CD4-positive, alpha-beta T cell treated with Interleukin-10 for 1 hour (primary cell): ENCODE measurements around the gene DLG2.

Experiments used
- DNase-seq: peaks from one replicate; pipeline ENCODE4 v3.0.0-alpha.2; 2020

The DLG2 gene

DNA sequence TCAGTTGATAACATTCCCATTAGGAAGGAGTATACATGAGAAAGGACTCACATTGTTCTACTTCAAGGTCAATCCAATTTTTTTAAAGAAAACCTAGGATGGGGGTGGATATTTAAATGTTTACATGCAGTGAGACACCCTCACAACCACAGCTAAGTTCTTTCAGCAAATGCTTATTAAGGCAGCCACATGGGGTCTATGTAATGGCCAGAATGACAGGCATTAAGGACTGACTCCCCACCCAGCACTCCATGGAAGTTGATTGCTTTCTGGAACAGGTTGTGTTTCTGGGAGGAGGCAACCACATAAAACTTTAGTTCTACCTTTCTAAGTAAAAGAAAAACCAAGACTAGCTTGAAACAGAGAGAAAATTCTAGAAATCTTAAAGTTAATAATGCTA lies 1678.9 kb downstream of the DLG2 start:
- no peak for DNase-seq

DNA sequence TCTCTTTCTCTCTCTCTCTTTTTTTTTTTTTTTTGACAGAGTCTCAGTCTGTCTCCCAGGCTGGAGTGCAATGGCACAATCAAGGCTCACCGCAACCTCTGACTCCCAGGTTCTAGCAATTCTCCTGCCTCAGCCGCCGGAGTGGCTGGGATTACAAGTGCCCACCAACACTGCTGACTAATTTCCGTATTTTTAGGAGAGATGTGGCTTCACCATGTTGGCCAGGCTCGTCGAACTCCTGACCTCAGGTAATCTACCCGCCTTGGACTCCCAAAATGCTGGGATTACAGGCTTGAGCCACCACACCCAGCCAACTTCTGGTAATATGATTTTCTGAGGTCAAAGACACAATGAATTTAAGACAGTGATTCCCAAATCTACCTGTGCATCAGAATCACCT lies 1681.2 kb downstream of the DLG2 start:
- DNase-seq: no peak

DNA sequence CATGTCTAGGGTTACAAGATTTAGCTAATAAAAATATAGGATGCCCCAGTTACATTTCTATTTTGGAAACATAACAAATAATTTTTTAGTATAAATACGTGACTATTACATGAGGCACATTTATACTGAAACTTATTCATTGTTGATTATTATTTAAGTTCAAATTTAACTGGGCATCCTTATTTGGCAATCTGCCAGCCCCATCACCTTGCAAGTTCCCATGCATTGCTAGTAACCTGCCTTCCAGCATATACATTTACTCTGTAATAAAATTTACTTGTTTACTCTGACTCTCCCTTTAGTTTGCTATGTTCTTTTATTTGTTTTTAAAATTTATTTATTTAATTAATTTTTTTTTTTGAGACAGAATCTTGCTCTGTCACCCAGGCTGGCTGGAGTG lies 1686.1 kb downstream of the DLG2 start:
- no peak for DNase-seq

DNA sequence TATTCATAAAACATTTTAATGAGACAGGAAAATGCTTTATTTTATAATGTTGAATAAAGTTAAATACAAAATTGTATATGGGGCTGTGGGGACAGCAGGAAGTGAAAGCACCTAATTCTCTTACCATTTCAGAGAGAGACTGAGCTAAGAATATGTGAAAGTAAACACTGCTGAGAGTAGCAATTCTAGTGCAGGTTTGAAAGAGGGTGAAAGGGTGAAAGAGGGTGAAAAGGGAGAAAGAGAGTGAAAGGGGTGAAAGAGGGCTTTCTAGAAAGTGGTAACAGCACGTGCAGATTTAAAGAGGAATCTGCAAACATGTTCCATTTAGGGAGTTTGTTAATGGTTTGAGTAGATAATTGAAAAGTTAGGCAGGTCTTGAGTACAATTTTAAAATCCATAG lies 1689.0 kb downstream of the DLG2 start:
- DNase-seq: no peak

DNA sequence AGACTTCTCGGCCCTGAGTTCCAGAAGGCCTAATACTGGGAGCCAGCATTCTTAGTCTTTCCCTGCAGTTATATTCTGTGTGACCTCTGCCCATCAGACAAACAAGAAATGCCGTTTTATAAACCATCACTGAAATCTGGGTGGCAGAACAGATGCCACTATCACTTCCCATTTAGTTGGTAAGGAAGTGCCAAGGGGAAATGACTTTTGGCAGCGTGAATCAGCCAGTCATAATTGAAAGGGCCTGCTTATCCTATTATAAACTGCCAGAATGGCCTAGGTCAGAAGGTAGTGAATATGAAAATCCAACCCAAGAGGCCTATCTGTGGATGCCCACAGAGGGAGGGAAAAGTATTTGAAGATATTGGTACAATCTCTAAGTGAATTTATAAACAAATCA lies 1694.1 kb downstream of the DLG2 start:
- DNase-seq: no peak

DNA sequence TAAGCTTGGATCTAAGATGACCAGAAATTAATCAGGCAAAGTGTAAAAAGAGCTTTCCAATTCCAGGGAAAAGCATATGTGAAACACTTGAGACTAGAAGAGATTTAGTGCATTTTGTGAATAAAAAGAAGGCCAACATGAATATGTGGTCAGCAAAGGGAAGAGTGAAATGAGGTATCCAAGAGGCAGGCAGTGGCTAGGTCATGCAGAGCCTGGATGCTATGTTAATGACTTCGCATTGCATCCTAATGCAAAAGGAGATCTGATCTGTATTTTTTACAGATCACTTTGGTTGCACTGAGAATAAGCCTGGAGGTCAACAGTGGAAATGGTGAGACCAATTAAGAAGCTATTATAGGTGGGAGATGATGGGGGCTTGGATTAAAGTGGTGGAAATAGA lies 1699.7 kb downstream of the DLG2 start:
- DNase-seq: no peak

DNA sequence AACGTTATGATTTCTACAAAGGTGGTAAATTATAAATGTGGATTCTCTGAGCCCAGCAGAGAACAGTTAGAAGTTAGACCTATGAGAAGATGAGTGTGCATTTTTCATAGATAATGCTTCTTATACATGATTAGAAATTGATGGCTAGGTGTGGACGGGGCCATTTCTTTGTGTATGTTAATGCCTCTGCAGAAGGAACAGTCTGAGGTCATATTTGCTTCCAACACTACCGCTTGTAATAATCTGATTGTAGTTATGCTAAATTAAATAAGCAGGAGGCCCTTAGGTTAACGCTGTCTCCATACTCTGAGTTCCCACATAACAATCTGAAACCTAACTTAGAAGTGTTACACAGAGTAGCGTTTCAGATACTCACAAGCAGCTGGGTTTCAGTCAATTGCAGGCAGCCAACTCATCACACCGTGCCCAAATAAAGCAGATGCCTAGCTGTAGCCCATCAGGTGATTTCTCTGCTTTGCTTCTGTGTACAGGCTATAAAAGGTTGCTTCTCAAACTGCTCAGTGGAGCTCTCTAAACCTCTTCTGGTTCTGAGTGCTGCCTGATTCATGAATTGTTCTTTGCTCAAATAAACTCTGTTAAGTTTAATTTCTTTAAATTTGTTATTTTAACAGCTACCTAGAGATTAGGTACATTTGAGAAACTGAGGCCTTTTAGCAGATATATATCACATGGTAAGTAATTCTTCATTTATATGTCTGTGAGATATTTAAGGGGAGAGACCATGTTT lies 1702.2 kb downstream of the DLG2 start:
- DNase-seq: no peak

DNA sequence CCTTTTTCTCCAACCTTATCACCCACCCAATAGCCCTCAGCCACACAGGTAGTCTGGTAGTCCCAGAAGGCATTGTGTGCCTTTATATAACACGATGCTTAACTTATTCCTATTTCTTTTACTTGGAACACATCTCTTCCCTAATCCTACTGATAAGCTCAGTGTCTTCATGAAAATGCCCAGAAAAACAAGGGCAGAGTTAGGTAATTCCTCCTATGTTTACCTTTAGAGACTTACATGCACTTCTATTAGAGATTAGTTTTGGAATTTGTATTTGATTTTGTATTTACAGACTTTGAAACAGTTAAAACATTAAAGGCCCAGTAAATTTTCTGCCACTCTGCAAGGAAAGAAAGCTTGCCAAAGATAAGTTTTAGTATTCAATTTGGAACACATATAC lies 1703.2 kb downstream of the DLG2 start:
- DNase-seq: no peak

DNA sequence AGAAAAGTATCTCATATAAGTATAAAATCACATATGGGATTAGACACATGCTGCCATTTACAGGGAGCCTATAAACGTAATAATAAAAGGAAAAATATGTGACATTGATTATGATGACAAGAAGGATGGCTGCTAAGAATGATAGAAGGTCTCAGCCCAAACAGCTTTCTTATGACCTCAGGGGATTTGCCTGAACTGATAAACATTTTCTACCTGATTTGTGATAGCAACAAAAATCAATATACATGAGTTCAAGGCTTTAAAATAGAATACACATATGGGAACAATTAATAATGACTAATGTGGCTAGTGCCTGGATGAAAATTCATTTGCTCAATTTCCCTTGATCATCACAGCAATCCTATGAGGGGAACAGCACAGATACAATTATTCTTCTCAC lies 1704.2 kb downstream of the DLG2 start:
- no peak for DNase-seq

DNA sequence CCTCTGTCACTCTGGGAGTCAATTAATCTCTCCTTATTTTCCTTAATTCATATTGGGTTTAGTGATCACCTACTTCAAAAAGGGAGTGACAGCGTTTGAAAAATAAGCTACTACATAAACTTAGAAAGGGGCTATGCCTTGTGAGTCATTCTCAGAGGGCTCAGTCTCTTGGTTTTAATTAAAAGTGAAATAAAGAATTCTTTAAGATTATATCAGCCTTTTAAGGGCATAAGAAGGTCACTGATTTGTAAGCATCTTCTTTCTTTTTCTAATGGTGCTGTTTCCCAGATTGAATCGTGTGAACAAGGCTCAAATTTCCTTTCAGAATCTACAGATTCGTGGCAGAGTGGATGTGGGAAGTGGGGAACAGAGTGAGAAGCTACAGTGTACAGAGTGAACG lies 1704.8 kb downstream of the DLG2 start:
- DNase-seq: no peak

DNA sequence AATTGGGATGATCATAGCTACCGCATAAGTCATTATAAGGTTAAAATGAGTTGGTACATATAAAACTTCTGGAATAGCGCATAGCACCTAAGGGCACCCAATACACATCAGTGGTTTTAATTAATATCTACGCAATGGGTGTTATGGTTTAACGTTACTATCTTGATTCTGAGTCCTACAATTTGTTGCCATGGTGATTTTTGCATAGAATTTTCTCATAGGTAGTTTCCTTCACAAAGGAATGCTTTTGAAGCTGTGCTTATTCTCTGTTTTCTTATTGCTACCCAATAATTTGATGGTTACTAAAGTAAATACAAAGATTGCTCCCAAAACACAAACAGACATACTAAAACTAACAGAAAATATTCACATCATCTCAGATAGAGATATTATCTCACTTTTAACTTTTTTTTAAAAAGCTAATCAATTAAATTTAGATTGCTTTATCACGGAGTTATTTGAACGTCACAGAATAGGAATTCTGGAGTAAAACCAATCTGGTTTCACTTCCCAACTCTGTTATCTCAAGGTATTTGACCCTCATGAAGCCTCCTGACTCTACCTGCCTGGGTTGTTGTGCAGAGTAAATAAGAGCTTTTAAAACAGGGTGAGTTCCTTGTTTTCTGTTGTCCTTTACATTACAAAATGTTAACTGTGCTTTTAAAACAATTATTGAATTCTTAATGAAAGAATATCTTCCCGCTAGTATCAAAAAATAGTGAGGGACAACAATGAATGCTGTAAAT lies 1705.5 kb downstream of the DLG2 start:
- DNase-seq: no peak

DNA sequence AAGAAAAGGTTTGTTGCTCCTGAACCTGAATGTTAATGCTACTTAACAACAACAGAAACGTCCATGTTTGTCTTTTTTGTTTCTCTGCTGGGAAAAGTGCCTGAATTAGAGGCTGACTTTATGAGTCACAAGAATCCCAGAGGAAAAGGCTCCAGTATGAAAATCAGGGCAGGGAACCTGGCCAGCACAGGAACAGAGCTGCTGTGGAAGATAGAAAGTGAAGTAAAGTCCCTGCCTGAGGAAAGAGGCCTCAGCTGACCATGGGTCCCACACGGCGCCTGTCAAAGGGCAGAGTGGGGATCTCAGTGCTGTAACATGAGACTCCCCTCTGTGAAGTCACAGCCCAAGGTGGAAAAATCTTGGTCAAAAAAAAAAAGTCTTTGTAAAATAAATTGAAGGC lies 1708.7 kb downstream of the DLG2 start:
- DNase-seq: no peak

DNA sequence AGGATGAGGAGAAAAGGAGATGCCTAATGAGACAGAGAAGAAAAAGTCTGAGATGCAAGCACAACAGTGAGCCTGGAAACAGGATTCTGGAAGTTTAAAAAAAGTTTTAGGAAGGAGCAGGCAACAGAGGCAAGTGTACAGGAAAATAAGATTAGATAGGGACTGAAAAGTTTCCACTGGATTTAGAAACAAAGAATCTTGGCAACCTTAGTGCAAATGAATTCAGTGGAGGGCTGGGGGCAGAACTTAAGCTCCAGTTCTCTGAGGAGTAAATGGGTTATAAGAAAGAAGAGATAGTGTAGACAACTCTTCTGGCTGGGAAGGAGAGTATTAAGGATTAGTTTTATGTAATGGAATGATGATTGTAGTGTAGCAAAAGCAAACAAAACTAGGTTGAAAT lies 1712.1 kb downstream of the DLG2 start:
- no peak for DNase-seq

DNA sequence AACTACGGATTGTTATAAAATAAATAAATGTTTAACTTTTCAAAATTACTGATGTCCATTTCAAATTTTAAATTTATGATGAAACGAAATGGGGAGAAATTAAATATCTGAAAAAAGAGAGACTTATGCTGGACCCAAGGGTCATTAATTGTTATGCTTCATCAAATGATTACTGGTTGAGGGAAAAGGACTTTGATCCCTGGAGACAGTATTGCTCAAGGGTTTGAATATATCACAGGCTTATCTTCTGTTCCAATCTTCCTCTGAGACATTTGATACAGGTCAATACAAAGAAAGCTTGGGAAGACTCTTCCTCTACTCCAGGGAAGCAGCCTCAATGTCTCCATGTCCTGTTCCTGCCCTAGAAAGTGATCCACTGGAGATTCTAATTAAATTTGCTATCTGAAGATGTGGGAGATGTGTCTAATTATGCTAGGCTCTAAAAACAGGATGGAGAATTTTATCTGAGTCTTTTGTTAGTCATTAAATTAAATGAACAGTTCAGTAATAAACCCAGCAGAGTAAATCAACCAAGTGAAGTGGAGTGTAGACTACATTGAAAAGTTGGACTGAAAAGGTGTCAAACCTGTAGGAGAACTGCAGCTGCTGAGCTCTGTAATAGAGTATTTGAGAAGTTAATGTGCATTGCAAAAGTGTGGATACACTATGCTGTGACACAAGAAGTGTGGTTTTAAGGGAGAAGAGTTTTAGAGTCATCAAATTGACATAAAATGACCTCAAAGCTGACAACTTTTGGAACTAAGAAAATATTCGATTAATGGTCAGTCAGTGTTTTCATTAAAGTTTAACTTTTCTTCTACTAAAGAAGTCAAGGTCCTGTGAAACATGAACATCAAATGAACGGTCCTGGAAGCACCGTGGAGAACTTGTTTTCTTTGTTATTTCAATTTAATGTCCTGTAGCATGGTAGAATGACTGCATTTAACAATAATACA lies 1717.3 kb downstream of the DLG2 start:
- no peak for DNase-seq

DNA sequence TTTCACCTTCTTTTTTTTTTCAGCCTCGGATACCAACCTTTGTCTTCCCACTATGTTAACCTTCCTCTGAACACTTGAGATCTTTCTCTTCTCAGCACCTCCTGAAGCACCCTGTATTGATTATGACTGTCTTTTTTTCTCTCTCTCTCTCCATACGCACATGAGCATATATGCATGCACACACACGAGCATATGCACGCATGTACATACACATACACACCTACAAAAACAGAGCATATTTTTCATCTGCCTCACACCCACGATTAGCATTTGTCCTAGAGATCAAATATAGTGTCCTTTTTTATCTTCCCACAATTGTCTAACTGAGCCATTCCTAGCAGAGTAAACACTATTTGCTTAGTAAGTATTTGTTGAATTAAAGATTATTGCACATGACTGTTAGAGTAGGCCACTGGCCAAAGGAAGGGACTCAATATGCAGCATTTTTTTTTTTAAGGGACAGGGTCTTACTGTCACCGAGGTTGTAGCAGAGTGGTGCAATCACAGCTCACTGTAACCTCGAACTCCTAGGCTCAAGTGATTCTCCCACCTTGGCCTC lies 1718.8 kb downstream of the DLG2 start:
- DNase-seq: no peak

DNA sequence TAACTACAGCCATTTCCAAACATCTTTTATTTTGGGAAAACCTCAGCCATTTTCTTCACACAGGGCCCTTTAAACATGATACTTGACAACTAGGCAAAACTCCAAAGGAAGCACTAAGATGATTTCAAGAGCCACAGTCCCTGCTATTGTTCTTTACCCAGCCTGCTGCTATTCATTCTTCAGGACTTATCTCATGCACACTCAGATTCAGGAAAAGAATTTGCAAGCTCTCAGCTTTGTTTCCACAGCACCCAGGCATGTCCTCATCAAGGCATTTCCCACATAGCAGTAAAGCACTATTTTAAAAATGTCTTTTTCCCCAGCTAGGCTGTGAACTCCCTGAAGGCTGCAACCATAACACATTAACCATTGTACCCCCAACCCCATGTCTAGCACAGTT lies 1731.6 kb downstream of the DLG2 start:
- DNase-seq: no peak

DNA sequence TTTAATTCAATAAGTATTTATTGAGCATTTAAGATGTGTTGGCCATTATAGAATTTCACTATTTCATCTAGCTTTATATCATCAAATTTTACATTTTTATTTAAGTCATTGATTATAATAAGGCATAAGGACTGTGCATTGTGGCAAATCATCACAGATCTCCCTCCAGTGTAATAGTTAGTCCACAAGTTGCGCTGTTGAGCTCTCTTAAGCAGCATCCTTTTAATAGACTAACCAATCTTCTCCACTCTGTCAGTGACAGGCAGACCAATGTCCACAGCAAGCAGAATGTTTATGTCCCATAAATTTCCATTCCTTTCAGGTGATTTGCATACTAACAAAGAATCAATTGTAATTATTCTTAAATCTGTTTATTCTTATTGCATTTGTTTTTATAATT lies 1745.7 kb downstream of the DLG2 start:
- DNase-seq: no peak

DNA sequence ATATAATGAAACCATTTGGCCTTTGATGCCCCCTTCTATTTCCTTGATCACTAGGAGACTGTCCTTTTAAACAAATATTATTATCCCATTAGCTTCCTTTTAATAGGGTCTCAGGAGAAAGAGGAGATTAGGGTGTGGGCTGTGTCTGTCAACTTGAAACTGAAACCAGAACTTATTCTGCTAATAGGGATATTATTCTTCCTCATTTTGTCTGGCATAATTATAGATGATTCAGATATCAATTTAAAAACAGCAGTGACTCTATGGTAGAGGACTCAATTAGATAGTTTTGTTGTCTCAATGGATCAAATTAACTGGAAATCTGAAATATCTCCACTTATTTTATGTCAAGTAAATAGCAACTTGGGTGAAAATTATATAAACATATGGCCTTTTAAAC lies 1756.1 kb downstream of the DLG2 start:
- DNase-seq: no peak

DNA sequence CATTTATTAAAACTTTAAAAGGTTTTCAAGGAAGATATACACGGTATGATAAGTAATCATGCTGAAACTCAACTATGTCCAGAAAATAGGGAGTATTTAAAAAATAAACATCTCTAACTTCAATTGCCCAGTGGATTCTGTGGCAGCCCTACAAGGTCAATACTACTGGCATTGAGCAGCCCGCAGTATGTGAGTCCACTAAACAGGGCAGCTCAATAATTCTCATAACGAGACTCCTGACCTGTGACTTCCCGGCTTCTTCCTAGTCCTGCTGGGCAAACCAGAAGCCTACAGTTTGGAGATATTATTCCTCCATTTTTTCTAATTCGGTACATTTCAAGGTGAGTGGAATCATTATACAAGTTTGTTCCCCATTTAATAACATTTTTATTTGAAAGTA lies 1760.5 kb downstream of the DLG2 start:
- no peak for DNase-seq

DNA sequence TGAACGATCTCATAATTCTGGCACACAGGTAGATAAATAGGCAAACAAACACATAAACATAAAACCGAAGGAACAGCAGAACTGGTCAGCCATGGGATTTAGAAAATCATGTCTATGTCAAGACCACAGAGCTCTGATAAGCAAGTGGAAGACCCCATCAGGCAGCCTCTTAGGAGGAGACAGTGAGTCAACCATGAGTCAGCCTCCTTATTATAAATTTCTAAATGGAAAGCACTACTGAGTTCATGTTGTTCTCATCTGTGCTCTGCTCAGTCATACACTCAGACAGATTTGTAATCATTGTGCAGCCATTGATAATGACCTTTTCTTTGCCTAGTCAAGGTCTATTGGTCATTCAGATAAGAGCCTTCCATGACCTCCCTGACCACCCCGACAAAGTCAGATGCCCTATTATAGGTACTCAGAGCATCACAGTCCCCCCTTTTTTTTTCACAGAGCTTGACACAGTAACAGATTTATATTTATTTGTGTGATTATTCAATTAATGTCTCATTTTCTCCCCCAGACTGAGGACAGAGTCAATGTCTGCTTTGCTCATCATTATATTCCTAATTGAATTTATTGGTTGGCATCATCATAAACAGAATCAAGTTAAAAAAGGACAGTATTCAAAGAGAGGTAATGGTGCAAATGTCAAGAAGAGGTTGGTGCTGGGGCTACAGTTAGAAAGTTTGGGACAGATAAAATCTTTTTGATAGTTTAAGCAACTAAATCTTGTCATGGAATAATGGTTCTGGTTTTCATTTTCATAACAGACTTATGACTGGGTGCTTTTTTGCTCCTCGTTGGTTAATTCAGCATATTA lies 1761.3 kb downstream of the DLG2 start:
- DNase-seq: no peak

DNA sequence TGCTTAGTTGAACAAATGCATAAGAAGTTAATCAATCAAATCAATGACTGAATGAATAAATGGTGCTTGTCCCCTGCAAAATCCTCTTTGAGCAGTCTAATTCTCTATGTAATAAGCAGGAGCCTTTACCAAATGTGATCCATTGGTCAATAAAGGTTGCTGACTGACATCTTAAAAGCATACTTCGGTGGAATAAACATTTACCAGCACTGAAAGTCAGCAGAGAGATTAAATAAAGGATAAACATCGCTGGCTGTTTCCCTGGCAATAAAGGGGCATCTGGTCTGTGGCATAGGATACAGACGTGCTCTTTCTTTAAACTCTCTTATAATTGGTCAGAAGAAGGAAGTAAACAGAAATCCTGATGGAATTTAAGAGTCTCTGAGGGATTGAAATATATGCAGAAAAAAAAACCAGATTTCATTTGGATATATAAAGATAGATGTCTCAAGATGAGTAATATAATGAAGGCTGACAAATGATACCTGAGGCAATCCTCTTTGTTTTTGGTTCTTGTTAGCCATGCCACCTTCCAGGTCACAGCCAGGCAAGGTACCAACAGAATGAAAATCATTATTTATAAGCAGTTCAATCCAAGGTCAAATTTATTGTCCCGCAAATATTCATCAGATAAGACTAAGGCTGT lies 1762.6 kb downstream of the DLG2 start:
- no peak for DNase-seq

DNA sequence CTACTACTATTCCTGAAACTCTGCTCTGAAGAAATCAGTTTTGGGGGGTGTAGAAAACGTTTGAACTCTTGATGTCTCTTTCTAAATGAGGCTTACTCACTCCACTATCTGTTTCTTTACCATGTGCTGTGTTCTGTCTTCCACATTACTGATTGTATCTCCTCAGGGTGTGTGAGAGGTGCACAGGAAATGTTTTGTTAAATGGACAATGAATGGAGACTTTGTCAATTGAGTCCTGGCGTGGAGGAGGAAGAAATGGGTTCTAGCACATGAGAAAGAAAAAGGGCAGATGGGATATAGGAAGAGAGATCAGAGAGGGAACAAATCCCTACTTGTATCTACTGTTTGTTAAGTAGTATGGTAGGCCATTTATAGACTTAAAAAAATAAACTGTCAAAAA lies 1763.9 kb downstream of the DLG2 start:
- no peak for DNase-seq
